HG02798 (cell line): ENCODE results near the gene KIAA1328.

Experiments
- ATAC-seq: cut with Tn5 transposase; IDR thresholded peaks from one replicate; pipeline ENCODE4 v1.9.1; 2021; ENCODE audit warnings: mild to moderate bottlenecking; ENCODE audit not compliant: unreplicated experiment, poor library complexity

The KIAA1328 gene

GRCh38 chr18:37182340-37183135, 353.6 kb downstream of the KIAA1328 start:
- no peak for ATAC-seq

- no peak for ATAC-seq
These were observed 355.4 kb downstream of the KIAA1328 start for GRCh38 chr18:37184209-37184868.

- ATAC-seq = no peak
These were observed 359.3 kb downstream of the KIAA1328 start for GRCh38 chr18:37188016-37188791.

GRCh38 chr18:37199741-37200140, 370.8 kb downstream of the KIAA1328 start:
- ATAC-seq = no peak

GRCh38 chr18:37207343-37207742, 378.4 kb downstream of the KIAA1328 start:
- no peak for ATAC-seq

GRCh38 chr18:37210781-37211180, 381.9 kb downstream of the KIAA1328 start:
- ATAC-seq = no peak

GRCh38 chr18:37218022-37218590, 389.2 kb downstream of the KIAA1328 start:
- ATAC-seq = no peak

GRCh38 chr18:37219257-37219656, 390.3 kb downstream of the KIAA1328 start:
- ATAC-seq = no peak

GRCh38 chr18:37222354-37222998, 393.5 kb downstream of the KIAA1328 start:
- ATAC-seq = no peak

- no peak for ATAC-seq
These were observed 394.1 kb downstream of the KIAA1328 start for GRCh38 chr18:37222999-37223378.

GRCh38 chr18:37225279-37225678, 396.4 kb downstream of the KIAA1328 start:
- no peak for ATAC-seq

GRCh38 chr18:37230768-37231167, 401.8 kb downstream of the KIAA1328 start:
- no peak for ATAC-seq

- no peak for ATAC-seq
These were observed 402.3 kb downstream of the KIAA1328 start for GRCh38 chr18:37231251-37231650.

GRCh38 chr18:37235583-37235982, 406.7 kb downstream of the KIAA1328 start:
- no peak for ATAC-seq

GRCh38 chr18:37238282-37239108, 409.6 kb downstream of the KIAA1328 start:
- ATAC-seq = no peak

- no peak for ATAC-seq
These were observed 413.2 kb downstream of the KIAA1328 start for GRCh38 chr18:37242091-37242490.

GRCh38 chr18:37242826-37243560, 414.1 kb downstream of the KIAA1328 start:
- ATAC-seq = no peak

- ATAC-seq = no peak
These were observed 414.8 kb downstream of the KIAA1328 start for GRCh38 chr18:37243741-37244140.

GRCh38 chr18:37244618-37245017, 415.7 kb downstream of the KIAA1328 start:
- no peak for ATAC-seq
